ENCODE data around the gene CTSA. TPM values are rescaled to one million over a fixed set of nuclear protein-coding genes. Genes with fewer than 3 reads are reported as not detected.

CTSA gene
- 100 to 1,000 TPM in 2 of 4 donors, 10 to 100 TPM in 2; 79.1 to 164 (median 109) TPM for total RNA-seq

- no peak for TF ChIP-seq CTCF (IDR thresholded peaks at IDR 0.05; ENCODE audit: low read depth)
Measured at GRCh38 chr20:45890985-45891983, at the start of gene CTSA, which contains the start of gene NEURL2. Gene CTSA (plus strand): TSS chr20:45891335. CDS start chr20:45891569, 234 bp downstream. Gene NEURL2 (minus strand): TSS chr20:45891208. CDS start chr20:45890991, 217 bp downstream.

- TF ChIP-seq CTCF (IDR thresholded peaks at IDR 0.05; ENCODE audit: low read depth), result no peak
Measured at GRCh38 chr20:45841407-45842129, 49.6 kb upstream of the CTSA start.

- TF ChIP-seq CTCF (IDR thresholded peaks at IDR 0.05; ENCODE audit: low read depth), result no peak
Measured at GRCh38 chr20:45842169-45842812, 48.8 kb upstream of the CTSA start.

- no peak for TF ChIP-seq CTCF (IDR thresholded peaks at IDR 0.05; ENCODE audit: low read depth)
Measured at GRCh38 chr20:45843506-45843905, 47.6 kb upstream of the CTSA start.

- TF ChIP-seq CTCF (IDR thresholded peaks at IDR 0.05; ENCODE audit: low read depth), result no peak
Measured at GRCh38 chr20:45845452-45845851, 45.7 kb upstream of the CTSA start.

GRCh38 chr20:45848421-45848820 is 42.7 kb upstream of the CTSA start:
- TF ChIP-seq CTCF (IDR thresholded peaks at IDR 0.05; ENCODE audit: low read depth), result no peak
